ENCODE results near the gene YWHAE. TPM values are rescaled to one million over a fixed set of nuclear protein-coding genes. Genes with fewer than 3 reads are reported as not detected.

YWHAE gene
- total and polyA plus RNA-seq, 2 of the 4 experiments (the other 2 are of a cell fraction): 358 to 774 TPM

GRCh38 chr17:1447052-1447451, 47.0 kb upstream of the YWHAE start:
- H3K9ac ChIP-seq (ENCODE audit: low read depth, low read length): no peak overlapping the region
- in situ Hi-C loops (cut with MboI; ENCODE audit: low sequenced_read_pairs) (no loop called here), dilution Hi-C loops (cut with HindIII; ENCODE audit: low sequenced_read_pairs, unreplicated experiment) (no loop called here)

More at GRCh38 chr17:1447052-1447451, 47.0 kb upstream of the YWHAE start:
- no peak overlapping the region; the same call in 1 of the 2 replicates for H3K23ac ChIP-seq (ENCODE audit: low read depth, low read length)
- no peak overlapping the region for H4K5ac ChIP-seq (ENCODE audit: low read depth, low read length)
- no peak overlapping the region for H3K4ac ChIP-seq (ENCODE audit: low read depth, low read length)
- no peak overlapping the region for H3K27ac ChIP-seq (ENCODE audit: insufficient read depth, low read length)
- H4K91ac ChIP-seq (ENCODE audit: insufficient read depth, low read depth, low read length): no peak overlapping the region
- TF ChIP-seq ELK1 (IDR thresholded peaks at IDR 0.05; ENCODE audit: borderline replicate concordance, low read depth, low read length): no peak
- no peak for TF ChIP-seq USF2 (IDR thresholded peaks at IDR 0.05; ENCODE audit: low read depth, low read length)
- TF ChIP-seq CTCF (conservative IDR thresholded peaks at IDR 0.05; ENCODE audit: low read depth, low read length): no peak
- no peak for TF ChIP-seq RCOR1 (IDR thresholded peaks at IDR 0.05; ENCODE audit: insufficient replicate concordance, low read length)
- no peak for TF ChIP-seq POLR2A (IDR thresholded peaks at IDR 0.05; ENCODE audit: low read depth, low read length)
- TF ChIP-seq CEBPB (IDR thresholded peaks at IDR 0.05; ENCODE audit: low read depth, low read length): no peak
- no peak for TF ChIP-seq MAZ (IDR thresholded peaks at IDR 0.05; ENCODE audit: borderline replicate concordance, low read depth, low read length)
- no peak for TF ChIP-seq BHLHE40 (IDR thresholded peaks at IDR 0.05; ENCODE audit: low read depth, low read length)
- TF ChIP-seq CHD1 (IDR thresholded peaks at IDR 0.05; ENCODE audit: low read depth, low read length): no peak
- no peak for TF ChIP-seq MAFK (IDR thresholded peaks at IDR 0.05; ENCODE audit: low read depth, low read length)
- no peak for TF ChIP-seq RAD21 (IDR thresholded peaks at IDR 0.05; ENCODE audit: low read length)
- no peak for TF ChIP-seq NFE2L2 (IDR thresholded peaks at IDR 0.05; ENCODE audit: low read depth, low read length)
- TF ChIP-seq FOS (IDR thresholded peaks at IDR 0.05; ENCODE audit: low read depth, low read length): no peak
- TF ChIP-seq MXI1 (IDR thresholded peaks at IDR 0.05; ENCODE audit: borderline replicate concordance, low read depth, low read length): no peak
- no peak for TF ChIP-seq SMC3 (IDR thresholded peaks at IDR 0.05; ENCODE audit: low read depth, low read length)
- TF ChIP-seq RFX5 (IDR thresholded peaks at IDR 0.05; ENCODE audit: low read depth, low read length): no peak
- no peak overlapping the region for H2BK20ac ChIP-seq (ENCODE audit: low read depth, low read length)
- ATAC-seq (ENCODE audit: low read depth): no peak
- H3K79me1 ChIP-seq (ENCODE audit: low read depth in 1 of 2, low read length in 2 of 2): peaks cover 0 to 49% of the 10 kb centered on the region in 2 experiments; a peak in 3 of 4 replicates
- no peak overlapping the region for H2AFZ ChIP-seq (replicated peaks; ENCODE audit: low read length, poor library complexity)
- intact Hi-C loops (cut with micrococcal nuclease): no loop called here
- no peak overlapping the region for H3K4me2 ChIP-seq (ENCODE audit: low read depth, low read length)
- no peak overlapping the region for H2BK120ac ChIP-seq (ENCODE audit: low read depth, low read length)
- H2BK5ac ChIP-seq (ENCODE audit: low read depth, low read length, poor library complexity, severe bottlenecking): no peak overlapping the region
- 80% methylated on average over 2 of the region's 7 CpGs; no CpG with 5 or more reads in 1 of the 2 experiments for WGBS, 2 experiments (ENCODE audit: extremely low coverage in 2 of 2, insufficient read length in 1 of 2)
- H3K4me1 ChIP-seq (ENCODE audit: control insufficient read depth, insufficient read depth, low read length): 0 out of 2 replicates have a peak, but pooled peaks cover 2% of the 10 kb centered on the region
- H3K56ac ChIP-seq (ENCODE audit: extremely low read depth, insufficient read depth, low read length): no peak overlapping the region
- H3K9me1 ChIP-seq (ENCODE audit: insufficient read depth, low read length): peaks cover 19% of the 10 kb centered on the region; the same call in 1 of the 2 replicates
- no peak overlapping the region for H2BK15ac ChIP-seq (ENCODE audit: low read depth, low read length)
- H3K18ac ChIP-seq (ENCODE audit: low read depth, low read length): no peak overlapping the region
- no peak overlapping the region for H3K14ac ChIP-seq (replicated peaks; ENCODE audit: low read depth, low read length)
- H2AK5ac ChIP-seq (ENCODE audit: low read depth, low read length): no peak overlapping the region
- H2AK9ac ChIP-seq (replicated peaks; ENCODE audit: low read depth, low read length, poor library complexity): no peak overlapping the region
- H3K4me3 ChIP-seq (ENCODE audit: insufficient read depth, low read depth, low read length): no peak overlapping the region
- no peak overlapping the region for H4K8ac ChIP-seq (ENCODE audit: low read depth in 2 of 2, low read length in 2 of 2)
- POLR2A ChIA-PET (ENCODE audit: unreplicated experiment): interaction anchor here (0.6 kb wide), 1 partner anchor 12 kb away, joined by 8 read pairs; no protein-coding TSS in a partner anchor
- no peak for DNase-seq
- peaks cover 13% of the 10 kb centered on the region for H3K36me3 ChIP-seq (ENCODE audit: control insufficient read depth, insufficient read depth, low read length)
- H4K20me1 ChIP-seq (ENCODE audit: insufficient read depth, low read length): peaks cover 89% of the 10 kb centered on the region
- no peaks in the 10 kb centered on the region for H3K27me3 ChIP-seq (ENCODE audit: control insufficient read depth, insufficient read depth, low read length)
- no peaks in the 10 kb centered on the region for H3K9me3 ChIP-seq (ENCODE audit: control insufficient read depth, insufficient read depth, low read length)
- BruUV-seq (replicated peaks): no TSS peak
- CTCF ChIA-PET: no interaction called here
